HUES48 (cell line): ENCODE data around the gene MED27.

Source experiments
- H3K27ac ChIP-seq: one replicate; pipeline ENCODE4 v1.7.0; 2013; ENCODE audit warnings: low read depth, low read length, inconsistent platforms
- H3K27me3 ChIP-seq: 2 replicates; pipeline ENCODE4 v1.6.1; 2013; ENCODE audit warnings: mild to moderate bottlenecking, low read length; ENCODE audit not compliant: control insufficient read depth, insufficient read depth
- H3K36me3 ChIP-seq: 2 replicates; pipeline ENCODE4 v1.6.1; 2013; ENCODE audit warnings: low read length; ENCODE audit not compliant: control insufficient read depth, insufficient read depth
- H3K4me1 ChIP-seq: 2 replicates; pipeline ENCODE4 v1.6.1; 2013; ENCODE audit warnings: mild to moderate bottlenecking, low read length; ENCODE audit not compliant: control insufficient read depth, insufficient read depth
- H3K4me3 ChIP-seq: 2 replicates; pipeline ENCODE4 v1.5.1; 2013; ENCODE audit warnings: mild to moderate bottlenecking, low read depth, low read length
- H3K9ac ChIP-seq: 2 replicates; pipeline ENCODE4 v1.6.1; 2013; ENCODE audit warnings: mild to moderate bottlenecking, low read depth, low read length, moderate library complexity
- H3K9me3 ChIP-seq: 2 replicates; pipeline ENCODE4 v1.6.1; 2013; ENCODE audit warnings: low read length; ENCODE audit not compliant: control insufficient read depth, insufficient read depth

MED27 gene

DNA sequence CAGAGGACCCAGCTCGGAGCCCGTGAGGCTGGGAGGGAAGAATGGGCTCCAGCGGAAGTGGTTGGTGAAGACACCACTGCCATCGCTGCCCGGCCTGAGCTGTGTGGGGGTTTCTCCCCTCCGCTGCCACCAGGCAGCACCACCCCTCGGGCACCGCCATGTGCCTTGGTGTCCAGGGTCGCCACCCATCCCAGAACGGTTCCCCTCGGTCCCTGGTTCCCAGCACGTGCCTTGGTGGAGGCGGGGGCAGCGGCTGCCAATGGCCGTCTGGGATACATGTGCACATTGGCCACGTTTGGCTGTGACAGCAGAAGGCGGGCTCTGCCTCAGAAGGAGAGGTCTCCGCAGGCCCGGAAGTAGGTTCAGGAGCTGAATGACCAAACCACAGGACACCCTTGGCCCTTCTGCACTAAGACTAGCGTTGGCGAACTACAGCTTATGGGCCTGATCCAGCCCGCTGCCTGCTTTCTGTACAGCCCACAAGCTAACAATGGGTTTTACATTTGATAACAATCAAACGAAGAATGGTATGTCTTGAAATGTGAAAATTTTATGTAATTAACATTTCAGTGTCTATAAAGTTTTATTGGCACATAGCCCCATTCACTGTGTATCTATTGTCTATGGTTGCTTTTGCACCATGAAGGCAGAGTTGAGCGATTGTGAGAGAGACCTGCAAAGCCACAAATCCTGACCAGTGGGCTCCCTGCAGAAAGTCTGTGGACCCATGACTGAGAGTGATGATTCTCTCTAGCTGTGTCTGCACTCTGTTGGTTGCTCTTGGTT lies 248.1 kb downstream of the MED27 start:
- H3K27ac ChIP-seq, result no peak overlapping the region
- H3K9me3 ChIP-seq, result no peaks in the 10 kb centered on the region
- H3K27me3 ChIP-seq, result no peaks in the 10 kb centered on the region; the same call in 1 of the 2 replicates

DNA sequence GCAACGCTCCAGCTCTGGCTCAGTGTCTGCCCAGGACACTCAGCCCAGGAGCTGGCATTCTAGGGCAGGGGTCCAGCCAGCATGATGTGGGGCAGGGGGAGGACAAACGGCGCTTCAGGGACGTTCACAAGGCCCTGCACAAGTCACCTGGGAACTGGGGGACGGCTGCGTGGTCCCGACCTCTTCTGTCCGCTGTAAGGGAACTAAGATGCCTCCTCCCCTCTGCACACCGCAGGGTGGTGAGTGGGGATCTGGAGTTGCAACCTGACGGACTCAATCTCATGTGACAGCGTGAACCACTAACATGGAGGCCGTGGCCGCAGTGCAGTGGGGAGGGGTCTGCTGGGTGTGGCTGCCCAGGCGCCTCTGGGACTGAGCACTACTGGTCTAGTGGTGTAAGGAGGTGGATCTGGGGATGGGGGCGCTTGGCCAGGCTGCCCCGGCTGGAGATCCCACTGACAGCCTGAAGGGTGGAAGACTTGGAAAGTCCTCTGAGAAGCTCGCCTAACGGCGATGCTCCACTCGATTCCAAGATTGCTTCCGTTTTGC lies 251.8 kb downstream of the MED27 start:
- no peak overlapping the region for H3K27ac ChIP-seq
- H3K27me3 ChIP-seq, result no peaks in the 10 kb centered on the region
- no peak overlapping the region for H3K4me3 ChIP-seq
- H3K9me3 ChIP-seq, result no peaks in the 10 kb centered on the region
- no peak overlapping the region for H3K9ac ChIP-seq
- no peaks in the 10 kb centered on the region for H3K4me1 ChIP-seq
- H3K36me3 ChIP-seq, result no peaks in the 10 kb centered on the region

More for the DNA sequence above, 248.1 kb downstream of the MED27 start:
- Histone ChIP-seq H3K36me3 (no peaks in the 10 kb centered on the region), H3K9ac (no peak overlapping the region), H3K4me3 (no peak overlapping the region), H3K4me1 (no peaks in the 10 kb centered on the region)

DNA sequence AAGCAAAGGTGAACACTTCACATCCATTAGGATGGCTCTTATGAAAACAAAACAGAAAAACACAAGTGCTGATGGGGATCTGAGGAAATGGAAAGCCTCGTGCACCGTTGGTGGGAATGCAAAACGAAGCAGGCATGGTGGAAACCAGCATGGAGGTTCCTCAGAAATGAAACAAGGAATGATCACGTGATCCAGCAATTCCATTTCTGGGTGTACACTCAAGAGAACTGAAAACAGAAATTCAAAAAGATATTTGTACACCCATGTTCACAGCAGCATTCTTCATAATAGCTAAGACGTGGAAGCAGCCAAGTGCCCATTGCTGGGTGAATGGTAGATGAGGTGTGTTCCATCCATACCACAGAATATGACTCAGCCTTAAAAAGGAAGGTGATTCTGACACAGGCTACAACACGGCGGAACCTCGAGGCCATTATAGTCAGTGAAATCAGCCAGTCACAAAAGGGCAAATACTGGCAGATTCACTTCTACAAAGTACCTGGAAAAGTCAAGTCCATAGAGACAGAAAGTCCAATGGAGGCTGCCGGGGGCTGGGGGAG lies 252.6 kb downstream of the MED27 start:
- Histone ChIP-seq H3K9me3 (no peaks in the 10 kb centered on the region), H3K4me1 (no peaks in the 10 kb centered on the region), H3K9ac (no peak overlapping the region), H3K27ac (no peak overlapping the region), H3K36me3 (no peaks in the 10 kb centered on the region), H3K4me3 (no peak overlapping the region), H3K27me3 (no peaks in the 10 kb centered on the region)

DNA sequence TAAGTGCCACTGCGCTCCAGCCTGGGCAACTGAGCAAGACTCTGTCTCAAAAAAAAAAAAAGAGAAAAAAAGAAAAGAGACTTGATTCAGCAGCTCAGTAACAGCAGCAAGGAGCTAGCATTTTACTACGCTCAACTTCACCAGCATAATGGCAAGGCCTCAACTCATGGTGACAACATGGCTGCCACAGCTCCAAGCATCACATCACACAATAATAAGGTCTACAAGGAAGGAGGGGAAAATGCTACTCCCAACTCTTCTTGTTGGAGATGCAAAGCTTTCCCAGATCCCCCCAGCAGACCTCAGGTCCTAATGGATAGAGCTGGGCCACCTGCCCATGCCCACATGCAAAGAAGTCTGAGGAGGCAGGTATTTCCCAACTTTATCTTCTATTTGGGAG lies 253.6 kb downstream of the MED27 start:
- no peaks in the 10 kb centered on the region for H3K9me3 ChIP-seq
- H3K27ac ChIP-seq, result no peak overlapping the region
- no peak overlapping the region for H3K4me3 ChIP-seq
- H3K27me3 ChIP-seq, result no peaks in the 10 kb centered on the region
- H3K36me3 ChIP-seq, result no peaks in the 10 kb centered on the region
- H3K9ac ChIP-seq, result no peak overlapping the region
- H3K4me1 ChIP-seq, result no peaks in the 10 kb centered on the region

DNA sequence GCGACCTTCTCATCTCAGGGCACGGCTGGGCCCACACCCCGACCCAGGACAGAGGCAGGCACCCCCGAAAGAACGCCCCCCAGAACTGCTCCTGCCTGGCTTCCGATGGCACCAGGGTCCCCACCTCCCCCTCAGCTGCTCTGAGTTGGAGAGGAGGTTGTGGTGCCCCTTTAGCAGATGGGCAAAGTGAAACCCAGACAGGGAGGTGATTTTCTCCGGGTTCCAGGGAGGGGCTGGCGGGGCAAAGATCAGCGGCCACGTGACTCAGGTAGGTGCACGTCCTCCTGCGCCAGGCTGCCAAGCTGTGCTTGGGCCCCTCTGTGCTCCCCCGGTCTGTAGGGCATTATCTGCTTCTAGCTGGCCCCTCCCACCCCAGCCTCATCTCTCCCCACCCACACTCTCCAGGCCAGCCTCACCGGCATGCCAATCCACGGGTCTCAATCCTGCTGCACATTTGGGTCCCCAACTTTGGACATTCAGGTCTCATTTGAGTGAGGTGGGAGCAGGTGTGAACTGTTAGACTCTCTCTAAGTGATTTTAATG lies 254.6 kb downstream of the MED27 start:
- Histone ChIP-seq H3K27me3 (no peaks in the 10 kb centered on the region), H3K9me3 (no peaks in the 10 kb centered on the region), H3K4me1 (no peaks in the 10 kb centered on the region), H3K27ac (no peak overlapping the region), H3K9ac (no peak overlapping the region), H3K4me3 (no peak overlapping the region), H3K36me3 (no peaks in the 10 kb centered on the region)

DNA sequence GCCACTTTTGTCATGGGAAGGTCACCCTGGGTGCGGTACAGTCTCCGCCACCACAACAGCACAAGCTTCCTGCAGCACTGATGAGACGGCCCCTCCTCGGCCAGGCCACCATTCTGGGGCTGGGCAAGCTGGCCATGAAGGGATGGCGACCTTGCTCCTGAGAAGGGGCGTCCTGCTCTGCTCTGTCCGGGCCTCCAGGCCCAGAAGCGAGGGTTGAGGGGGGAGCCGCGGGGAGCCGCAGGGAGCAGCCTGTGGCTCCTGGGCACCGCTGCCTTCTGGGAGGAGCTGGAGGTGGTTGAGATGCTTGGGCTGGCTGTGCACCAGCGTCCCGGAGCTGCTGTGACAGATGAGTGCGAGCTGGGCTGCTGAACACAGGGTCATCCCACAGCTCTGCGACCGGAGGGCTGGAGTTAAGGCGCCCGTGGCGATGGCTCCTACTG lies 255.5 kb downstream of the MED27 start:
- H3K9ac ChIP-seq, result no peak overlapping the region
- H3K9me3 ChIP-seq, result no peaks in the 10 kb centered on the region
- no peaks in the 10 kb centered on the region for H3K36me3 ChIP-seq
- H3K4me1 ChIP-seq, result no peaks in the 10 kb centered on the region
- H3K4me3 ChIP-seq, result no peak overlapping the region
- no peak overlapping the region for H3K27ac ChIP-seq
- no peaks in the 10 kb centered on the region for H3K27me3 ChIP-seq

DNA sequence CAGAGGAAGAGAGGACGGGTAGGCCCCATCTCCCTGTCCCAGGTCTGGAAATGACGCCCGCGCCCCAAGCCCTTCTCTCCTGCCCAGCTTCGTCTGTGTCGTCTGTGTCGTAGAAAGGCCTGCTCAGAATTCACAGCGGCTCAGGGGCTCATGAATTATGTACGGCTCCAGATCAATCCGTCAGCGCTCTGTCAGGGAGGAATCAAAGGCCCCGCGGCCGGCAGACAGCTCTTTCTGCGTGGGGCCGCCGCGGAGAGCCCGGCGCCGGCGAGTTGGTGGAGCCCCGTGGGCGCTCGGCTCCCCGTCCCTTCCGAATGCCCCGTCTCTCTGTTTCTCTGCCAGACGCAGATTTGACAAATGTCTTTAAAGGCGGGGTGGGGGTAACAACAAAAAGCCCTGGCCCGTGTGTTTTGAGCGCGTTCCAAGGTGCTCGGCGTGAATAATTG lies 255.9 kb downstream of the MED27 start:
- Histone ChIP-seq H3K9ac (no peak overlapping the region), H3K27ac (no peak overlapping the region), H3K9me3 (no peaks in the 10 kb centered on the region), H3K36me3 (no peaks in the 10 kb centered on the region), H3K4me1 (no peaks in the 10 kb centered on the region), H3K4me3 (no peak overlapping the region), H3K27me3 (no peaks in the 10 kb centered on the region)

DNA sequence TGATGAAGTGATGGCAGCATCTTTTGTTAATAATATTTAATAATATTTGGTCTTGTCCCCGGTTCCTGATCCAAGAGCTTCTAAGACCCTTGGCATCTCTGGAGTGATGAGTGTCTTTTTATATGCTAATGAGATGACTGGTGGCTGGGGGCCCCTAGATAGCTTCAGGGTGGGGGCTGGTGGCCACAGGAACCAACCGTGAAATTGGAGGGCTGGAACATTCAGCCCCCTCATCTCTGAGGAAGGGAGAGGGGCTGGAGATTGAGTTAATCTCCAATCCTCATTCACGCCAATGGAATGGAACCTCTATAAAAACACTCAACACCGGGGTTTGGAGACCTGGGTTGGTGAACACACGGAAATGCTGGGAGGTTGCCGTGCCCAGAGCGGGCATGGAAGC lies 261.6 kb downstream of the MED27 start:
- Histone ChIP-seq H3K27ac (no peak overlapping the region), H3K9ac (no peak overlapping the region), H3K36me3 (no peaks in the 10 kb centered on the region), H3K27me3 (no peaks in the 10 kb centered on the region), H3K4me3 (no peak overlapping the region), H3K9me3 (no peaks in the 10 kb centered on the region), H3K4me1 (no peaks in the 10 kb centered on the region)

DNA sequence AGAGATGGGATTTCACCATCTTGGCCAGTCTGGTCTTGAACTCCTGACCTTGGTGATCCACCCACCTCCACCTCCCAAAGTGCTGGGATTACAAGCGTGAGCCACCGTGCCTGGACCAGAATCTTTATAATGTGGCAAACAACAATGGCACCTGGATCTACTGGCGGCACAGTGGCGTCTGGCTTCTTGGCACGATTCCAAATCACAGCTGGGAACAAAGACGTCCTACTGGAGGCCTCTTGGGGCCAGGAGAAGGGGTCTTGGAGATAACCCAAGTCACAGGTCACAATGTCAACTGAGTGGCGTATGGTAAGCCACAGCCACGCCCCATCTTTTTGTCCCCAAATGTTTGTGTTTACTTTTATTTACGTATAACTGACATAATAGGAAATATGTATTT lies 262.0 kb downstream of the MED27 start:
- no peaks in the 10 kb centered on the region for H3K4me1 ChIP-seq
- H3K36me3 ChIP-seq, result no peaks in the 10 kb centered on the region
- H3K9ac ChIP-seq, result no peak overlapping the region
- H3K27me3 ChIP-seq, result no peaks in the 10 kb centered on the region
- H3K4me3 ChIP-seq, result no peak overlapping the region
- H3K9me3 ChIP-seq, result no peaks in the 10 kb centered on the region
- H3K27ac ChIP-seq, result no peak overlapping the region

DNA sequence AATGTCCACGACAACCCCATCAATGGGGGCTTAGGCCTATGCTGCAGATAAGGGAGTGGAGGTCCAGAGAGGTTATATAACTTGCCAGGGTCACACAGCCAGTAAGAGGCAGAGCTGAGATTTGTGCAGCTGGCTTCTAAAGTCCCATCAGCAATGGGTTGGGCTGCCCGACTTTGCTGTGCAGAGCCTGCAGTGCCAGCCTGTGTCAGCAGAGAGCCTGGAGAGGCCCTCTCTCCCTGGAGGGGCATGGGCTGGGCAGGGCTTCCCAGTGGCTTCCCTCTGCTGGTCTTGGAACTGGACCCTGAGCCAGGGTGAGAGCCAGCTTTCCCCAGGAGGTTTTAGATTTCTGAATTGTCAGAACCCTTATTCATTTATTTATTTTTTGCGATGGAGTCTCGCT lies 262.6 kb downstream of the MED27 start:
- H3K4me3 ChIP-seq, result no peak overlapping the region
- no peaks in the 10 kb centered on the region for H3K4me1 ChIP-seq
- H3K27me3 ChIP-seq, result no peaks in the 10 kb centered on the region
- no peaks in the 10 kb centered on the region for H3K9me3 ChIP-seq
- H3K36me3 ChIP-seq, result no peaks in the 10 kb centered on the region
- H3K9ac ChIP-seq, result no peak overlapping the region
- H3K27ac ChIP-seq, result no peak overlapping the region
